Measurements from ENCODE around the gene HSPB9.
"Not testable (repeated sequence)": the region's sequence is repeated elsewhere in the genome, so short reads cannot be mapped to it uniquely, and the experiment has no call there.

Gene HSPB9

DNA sequence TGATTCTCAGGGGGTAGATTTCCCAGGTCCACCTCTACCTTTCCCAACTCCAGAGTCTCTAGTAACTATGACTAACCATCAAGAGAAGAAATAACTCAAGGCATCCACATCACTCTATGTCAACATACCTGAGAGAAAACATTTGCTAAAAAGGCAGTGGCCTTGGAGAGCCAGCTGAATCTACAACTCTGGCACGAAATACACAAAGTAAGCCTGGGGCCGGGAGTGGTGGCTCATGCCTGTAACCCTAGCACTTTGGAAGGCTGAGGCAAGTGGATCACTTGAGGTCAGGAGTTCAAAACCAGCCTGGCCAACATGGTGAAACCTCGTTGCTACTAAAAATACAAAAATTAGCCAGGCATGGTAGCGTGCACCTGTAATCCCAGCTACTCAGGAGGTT is 20.5 kb downstream of the HSPB9 start:
- DNase-seq (ENCODE audit: low read depth in 2 of 2), result not testable (repeated sequence)

DNA sequence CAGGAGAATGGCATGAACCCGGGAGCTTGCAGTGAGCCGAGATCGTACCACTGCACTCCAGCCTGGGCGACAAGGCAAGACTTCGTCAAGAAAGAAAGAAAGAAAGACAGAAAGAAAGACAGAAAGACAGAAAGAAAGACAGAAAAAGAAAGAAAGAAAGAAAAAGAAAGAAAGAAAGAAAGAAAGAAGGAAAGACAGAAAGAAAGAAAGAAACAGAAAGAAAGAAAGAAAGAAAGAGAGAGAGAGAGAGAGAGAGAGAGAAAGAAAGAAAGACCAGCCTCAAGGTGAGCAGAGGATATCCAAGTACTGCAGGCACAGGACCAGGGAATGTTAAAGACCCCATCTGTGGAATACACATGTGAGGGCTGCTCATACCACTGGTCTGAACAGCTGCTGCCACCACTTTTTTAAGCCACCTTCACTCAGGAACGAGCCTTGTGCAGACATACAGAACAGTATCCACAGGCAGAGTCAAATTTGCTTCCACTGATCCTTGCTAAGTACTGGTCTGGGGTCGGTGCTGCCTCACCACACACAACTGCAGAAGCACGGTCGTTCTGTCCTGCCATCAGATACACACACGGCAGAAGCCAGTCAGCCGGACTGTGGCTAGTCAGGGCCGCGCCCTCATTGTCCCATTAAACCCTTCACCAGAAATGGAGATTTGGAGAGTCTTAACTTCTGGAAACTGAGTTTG is 24.5 kb downstream of the HSPB9 start:
- no peak for DNase-seq (ENCODE audit: low read depth in 2 of 2)

DNA sequence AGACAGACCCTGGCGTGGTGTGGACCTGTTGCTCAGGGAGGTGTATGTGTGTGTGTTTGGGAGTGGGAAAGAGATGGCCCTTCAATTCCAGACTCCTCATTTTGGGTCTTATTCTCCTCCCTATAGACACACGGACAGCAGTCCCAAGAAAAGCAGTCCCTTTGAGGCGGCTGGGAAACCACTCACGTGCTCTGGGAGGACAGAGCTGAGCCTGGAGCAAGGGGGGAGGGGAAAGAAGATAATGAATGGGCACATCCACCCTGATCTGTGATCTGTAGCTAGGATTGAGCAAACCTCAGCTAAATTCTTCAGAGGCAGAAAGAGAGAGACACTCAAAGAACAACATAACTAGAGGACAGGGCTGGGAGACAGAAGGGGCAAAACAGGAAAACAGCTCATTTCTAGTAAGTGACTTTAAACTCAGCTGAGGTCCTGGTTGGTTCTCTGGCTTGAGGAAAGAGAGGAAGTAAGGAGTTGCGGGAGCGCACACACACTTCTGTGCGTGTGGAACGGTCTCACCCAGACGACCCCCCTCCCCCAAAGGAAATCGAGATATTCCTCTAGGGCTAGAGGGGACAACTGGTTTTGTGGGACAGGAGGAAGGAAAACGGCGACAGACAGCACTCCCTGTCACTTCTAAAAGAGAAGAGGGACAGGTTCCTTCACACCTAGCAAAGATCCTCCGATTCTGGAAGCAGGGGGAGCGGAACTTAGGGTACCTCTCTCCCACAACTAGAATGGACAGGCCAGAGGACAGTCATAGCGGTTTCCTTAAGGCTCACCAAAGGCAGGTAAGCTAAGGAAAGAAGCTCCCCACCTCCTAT is 31.5 kb downstream of the HSPB9 start:
- DNase-seq (ENCODE audit: low read depth in 2 of 2), result no peak

DNA sequence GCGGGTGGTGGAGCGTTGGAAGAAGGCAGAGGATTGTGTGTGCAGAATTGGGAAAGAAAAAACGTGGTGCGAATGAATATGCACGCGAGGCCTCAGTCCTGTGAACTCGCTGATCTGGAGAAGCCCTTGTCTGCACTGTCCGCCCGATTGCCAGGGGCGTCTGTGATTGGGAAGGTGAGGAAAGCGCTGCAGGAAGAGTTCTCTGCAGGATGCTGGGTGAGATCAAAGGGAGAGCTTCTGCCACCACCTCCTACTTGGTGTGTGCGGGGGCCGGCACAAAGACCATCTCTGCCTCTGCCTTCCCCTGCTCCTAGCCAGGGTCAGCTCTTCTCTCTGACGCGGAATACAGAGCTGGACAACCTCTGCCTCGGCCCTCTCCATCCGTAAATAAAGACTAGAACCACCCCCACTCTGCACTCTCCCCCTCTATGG is 33.0 kb downstream of the HSPB9 start:
- DNase-seq (ENCODE audit: low read depth in 2 of 2), result no peak

DNA sequence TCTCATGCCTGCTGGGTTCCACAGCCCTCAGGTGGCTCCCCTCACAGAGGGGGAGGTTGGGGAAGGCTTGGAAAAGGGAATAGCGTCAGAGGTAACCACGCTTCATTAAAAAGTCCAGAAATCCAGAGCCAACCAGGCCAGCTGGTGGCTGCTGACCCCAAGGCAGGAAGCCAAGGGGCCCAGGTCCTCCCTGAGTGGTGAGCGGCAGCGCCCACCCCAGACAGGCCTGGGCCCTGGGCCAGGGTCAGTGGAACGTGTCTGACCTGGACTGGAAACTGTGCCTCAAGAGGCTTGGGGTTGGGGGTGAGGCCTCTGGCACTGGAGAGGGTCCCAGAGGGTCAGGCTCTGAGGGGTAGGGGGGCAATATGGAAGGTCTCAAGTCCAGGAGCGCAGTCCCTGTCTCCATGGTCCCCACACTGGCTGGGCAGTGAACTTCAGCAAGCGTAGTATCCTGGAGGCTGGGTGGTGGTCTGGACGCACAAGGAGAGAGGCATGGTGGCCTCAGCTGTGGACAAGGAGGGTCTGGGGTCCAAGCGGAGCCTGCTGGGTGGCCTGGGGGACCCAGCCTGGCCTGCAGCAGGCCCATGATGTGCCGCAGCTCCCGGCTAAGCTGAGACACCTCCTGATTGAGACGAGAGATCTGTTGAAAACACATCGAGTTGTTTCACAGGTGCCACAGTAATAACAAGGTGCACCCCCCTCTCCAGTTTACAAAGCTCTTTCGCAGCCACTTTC is 37.4 kb downstream of the HSPB9 start:
- DNase-seq (ENCODE audit: low read depth in 2 of 2), result no peak

DNA sequence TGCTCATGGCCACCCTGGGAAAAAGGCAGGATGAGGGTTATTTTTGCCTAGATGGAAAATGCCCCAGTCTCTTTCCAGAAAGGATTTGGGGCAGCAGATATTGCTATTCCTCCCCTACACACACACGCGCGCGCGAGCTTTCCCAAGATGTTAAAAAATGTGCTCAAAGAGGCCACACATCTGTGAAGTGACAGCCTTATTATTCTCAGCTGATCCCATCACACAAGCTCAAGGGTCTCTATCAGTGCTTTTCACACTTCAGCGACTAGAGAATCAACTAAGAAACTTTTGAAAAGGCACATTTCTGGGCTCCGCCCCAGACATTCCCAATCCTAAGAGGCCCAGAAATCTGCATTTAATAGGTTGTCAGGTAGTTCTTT is 37.9 kb downstream of the HSPB9 start:
- DNase-seq (ENCODE audit: low read depth in 2 of 2), result no peak

DNA sequence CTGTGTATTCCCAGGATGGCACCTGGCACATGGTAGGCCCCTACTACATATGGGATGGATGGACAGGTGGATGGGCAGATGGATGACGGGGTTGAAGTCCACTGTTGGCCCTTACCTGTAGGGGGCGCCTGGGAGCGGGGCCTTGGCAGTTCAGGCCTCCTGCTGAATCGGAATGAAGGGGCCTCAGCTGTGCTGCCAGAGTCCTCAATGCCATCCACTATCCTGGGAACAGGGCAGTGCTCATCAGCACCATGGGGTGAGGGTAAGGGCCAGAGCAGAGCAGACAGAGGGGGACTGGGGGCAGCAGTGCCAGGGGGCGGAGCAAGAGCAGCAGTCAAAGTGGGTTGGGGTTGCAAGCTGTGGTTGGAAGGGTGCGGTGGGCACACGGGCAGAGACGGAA is 40.5 kb downstream of the HSPB9 start:
- no peak for DNase-seq (ENCODE audit: low read depth in 2 of 2)

DNA sequence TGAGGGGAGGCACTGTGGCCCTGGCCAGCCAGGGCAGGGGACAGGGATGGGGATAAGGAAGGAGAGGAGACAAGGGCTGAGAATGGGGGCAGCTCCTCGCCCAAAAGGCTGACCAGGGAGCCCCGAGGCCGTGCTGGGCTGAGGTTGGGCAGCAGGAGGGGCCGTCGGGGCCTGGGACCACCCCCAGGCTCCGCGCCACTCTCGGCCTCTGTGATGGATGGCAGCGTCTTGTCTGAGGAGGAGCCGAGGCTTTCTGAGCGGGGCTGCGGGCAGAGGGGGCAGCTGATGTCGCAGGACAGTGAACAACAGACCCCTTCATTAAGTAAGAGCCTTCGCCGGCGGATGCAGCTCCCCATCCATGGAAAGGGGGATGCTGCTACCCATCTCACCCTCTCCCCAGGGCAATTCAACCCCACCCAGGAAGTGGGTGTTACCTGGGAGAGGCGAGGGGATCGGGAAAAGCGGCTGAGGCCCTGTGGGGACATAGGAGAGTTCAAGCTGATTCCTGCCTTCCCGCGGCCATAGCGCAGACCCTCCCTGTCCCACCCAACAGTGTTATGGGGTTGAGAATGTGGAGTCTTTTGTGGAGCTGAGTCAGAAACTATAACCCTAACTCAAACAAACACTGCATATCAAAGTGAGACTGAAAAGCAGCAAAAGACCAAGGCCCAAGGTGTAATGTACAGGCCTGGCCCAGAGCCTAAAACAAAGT is 41.2 kb downstream of the HSPB9 start:
- no peak for DNase-seq (ENCODE audit: low read depth in 2 of 2)

DNA sequence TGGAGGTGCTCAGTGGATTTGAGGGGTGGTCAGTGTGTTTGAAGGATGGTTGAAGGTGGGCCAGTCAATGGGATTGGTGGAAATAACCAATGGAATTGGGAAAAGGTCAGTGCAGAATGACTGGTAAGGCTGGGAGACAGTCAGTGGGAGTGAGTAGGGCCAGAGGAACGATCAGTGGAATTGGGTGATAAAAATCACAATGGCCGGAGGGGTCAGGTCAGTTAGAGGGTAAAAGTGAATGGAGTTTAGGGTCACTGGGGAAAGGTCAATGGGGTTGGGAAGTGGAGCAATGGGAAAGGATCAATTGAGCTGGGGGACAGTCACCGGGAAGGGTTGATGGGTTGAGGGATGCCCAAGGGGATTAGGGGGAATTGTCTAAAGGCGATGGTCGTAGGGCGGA is 43.1 kb downstream of the HSPB9 start:
- no peak for DNase-seq (ENCODE audit: low read depth in 2 of 2)

DNA sequence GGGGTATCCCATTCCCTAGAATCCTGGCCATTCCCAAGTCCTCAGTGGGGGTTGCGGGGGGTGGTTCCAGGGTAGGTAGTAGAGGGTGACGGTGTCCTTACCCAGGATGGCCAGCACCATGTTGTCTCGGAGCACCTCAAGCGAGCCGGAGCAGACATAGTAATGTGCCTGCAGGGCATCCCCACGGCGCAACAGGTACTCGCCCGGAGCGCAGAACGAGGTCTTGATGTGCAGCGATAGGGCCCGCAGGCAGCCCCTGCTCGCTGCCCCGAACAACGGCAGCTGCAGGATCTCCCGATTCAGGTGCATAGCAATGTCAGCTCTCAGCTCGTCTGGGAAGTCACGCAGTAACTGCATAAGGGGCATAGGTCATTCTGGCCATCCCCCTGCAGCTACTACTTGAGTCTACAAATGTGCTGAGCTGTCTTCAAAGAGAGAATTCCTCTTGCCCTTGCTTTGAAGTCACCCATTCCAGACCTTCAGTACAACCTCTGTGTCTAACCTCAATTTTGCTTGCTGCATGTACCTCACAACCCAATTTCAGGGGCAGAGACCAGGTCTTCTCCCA is 43.7 kb downstream of the HSPB9 start:
- no peak for DNase-seq (ENCODE audit: low read depth in 2 of 2)

DNA sequence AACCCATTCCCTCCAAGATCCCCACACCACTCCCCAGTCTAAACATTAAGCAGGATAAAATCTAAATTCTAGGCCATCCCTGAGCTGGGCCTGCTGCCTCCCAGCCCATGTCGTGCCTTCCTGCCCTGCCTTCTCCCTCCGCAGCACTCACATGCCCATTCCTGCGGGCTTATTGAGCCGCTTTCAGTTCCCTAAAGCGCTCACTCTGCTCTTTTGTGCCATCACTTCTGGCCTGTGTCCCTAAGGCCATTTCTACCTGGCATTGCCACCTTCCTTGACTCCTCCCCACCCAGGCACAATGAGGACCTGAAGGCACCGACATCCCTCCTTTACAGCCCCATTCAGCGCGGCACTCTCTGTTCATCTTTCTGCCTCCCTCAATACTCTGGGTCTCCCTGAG is 45.2 kb downstream of the HSPB9 start:
- DNase-seq (ENCODE audit: low read depth in 2 of 2), result no peak

DNA sequence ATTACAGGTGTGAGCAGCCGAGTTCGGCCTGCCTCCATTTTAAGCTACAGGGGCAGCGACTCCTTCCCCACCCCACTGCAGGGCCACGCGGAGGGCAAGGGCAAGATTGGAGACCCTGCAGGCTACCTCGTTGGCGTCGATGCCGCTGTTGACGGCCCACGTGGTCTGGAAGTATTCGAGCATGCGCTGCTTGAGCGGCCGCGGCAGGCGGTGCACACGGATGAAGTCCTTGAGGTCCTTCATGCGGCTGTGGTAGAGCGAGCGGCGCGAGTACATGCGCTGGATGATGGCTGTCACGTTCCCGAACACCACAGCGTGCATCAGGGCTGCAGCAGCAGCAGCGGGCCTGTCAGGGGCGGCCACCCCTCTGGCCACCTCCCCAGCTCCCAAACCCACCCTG is 46.7 kb downstream of the HSPB9 start:
- DNase-seq (ENCODE audit: low read depth in 2 of 2), result no peak

DNA sequence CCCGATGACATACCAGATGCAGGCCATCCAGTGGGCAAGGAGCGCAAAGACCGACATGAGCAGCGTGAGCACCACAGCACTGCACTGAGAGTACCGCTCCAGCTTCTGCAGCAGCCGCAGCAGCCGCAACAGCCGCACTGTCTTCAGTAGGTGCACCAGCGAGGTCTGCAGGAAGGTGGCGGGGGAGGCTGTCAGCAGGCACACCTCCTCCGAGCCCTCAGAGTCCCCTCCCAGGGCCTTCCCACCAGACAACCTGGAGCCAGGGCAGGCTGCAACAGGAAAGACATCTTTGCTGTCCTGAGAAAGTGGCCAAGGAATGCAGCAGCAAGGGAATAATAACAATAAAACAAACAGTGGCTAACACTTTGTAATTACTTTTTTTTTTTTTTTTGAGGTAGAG is 49.2 kb downstream of the HSPB9 start:
- DNase-seq (ENCODE audit: low read depth in 2 of 2), result no peak

All from stimulated activated CD8-positive, alpha-beta memory T cell treated with anti-CD3 and anti-CD28 coated beads, Interleukin-7, amount 100 ng/mL, for 1 hour (primary cell).